ENCODE measurements around the gene CABP2. TPM values are rescaled to one million over a fixed set of nuclear protein-coding genes. Genes with fewer than 3 reads are reported as not detected.

Gene CABP2
- total and polyA plus RNA-seq, 2 donors from 2014 or later: not detected

DNA sequence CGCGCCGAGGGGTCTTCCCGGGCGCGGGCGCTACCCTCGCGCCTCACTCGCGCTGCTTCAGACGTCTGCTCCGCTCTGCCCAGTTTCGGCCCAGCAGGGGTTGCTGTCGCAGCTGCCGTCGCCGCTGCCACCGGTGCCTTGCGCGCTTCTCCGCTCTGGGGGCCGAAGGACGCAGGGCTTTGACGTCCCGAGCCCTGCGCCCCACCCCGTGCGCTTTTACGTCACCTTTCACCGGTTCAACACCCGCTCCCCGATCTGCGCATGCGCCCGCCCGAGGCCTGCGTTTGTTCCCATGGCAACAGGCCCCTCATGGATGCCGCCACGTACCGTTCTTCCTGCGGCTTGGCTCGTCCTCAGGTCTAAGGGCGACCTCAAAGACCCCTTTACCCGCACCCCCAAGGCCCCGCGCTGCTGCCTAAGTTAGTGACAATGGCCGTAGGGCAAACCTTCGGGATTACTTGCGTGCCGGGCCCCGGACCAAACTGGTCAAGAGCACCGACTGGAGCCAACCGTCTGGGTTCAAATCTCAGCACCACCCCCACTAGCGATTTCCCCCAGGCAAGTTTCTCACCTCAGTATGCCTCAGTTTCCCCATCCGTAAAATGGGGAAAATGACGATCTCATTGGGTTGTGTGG lies 14.6 kb downstream of the CABP2 start:
- Histone ChIP-seq H3K27me3 (ENCODE audit: control insufficient read depth, insufficient read depth, low read length) (no peaks in the 10 kb centered on the region), H3K4me3 (ENCODE audit: low read length in 3 of 3) (peak overlapping the region; percentile 71 to 86 (median 78)), H3K9ac (ENCODE audit: low read length in 3 of 3) (peak overlapping the region; percentile 32 to 87 (median 43)), H3K36me3 (ENCODE audit: control insufficient read depth in 2 of 3, insufficient read depth in 3 of 3, low read length in 3 of 3) (peaks cover 0 to 4% (median 2%) of the 10 kb centered on the region in 3 donors), H3K4me1 (ENCODE audit: control insufficient read depth in 2 of 3, insufficient read depth in 2 of 3, low read depth in 1 of 3, low read length in 3 of 3) (peaks cover 0 to 30% (median 19%) of the 10 kb centered on the region in 3 donors), H3K27ac (ENCODE audit: low read depth in 2 of 2, low read length in 2 of 2) (peak overlapping the region; percentile 99 to 100), H3K9me3 (ENCODE audit: control insufficient read depth in 2 of 3, insufficient read depth in 1 of 3, low read length in 3 of 3) (no peaks in the 10 kb centered on the region)
- intact Hi-C loops (cut with DNase I): no loop called here
- DNase-seq: peak; percentile 97 to 99 (median 98)
- TF ChIP-seq, protein P1, sequence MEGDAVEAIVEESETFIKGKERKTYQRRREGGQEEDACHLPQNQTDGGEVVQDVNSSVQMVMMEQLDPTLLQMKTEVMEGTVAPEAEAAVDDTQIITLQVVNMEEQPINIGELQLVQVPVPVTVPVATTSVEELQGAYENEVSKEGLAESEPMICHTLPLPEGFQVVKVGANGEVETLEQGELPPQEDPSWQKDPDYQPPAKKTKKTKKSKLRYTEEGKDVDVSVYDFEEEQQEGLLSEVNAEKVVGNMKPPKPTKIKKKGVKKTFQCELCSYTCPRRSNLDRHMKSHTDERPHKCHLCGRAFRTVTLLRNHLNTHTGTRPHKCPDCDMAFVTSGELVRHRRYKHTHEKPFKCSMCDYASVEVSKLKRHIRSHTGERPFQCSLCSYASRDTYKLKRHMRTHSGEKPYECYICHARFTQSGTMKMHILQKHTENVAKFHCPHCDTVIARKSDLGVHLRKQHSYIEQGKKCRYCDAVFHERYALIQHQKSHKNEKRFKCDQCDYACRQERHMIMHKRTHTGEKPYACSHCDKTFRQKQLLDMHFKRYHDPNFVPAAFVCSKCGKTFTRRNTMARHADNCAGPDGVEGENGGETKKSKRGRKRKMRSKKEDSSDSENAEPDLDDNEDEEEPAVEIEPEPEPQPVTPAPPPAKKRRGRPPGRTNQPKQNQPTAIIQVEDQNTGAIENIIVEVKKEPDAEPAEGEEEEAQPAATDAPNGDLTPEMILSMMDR (IDR thresholded peaks at IDR 0.05; ENCODE audit: borderline replicate concordance, extremely low read depth, insufficient read depth): no peak
- no peak for FAIRE-seq

- Histone ChIP-seq H3K36me3 (ENCODE audit: control insufficient read depth in 2 of 3, insufficient read depth in 3 of 3, low read length in 3 of 3) (peaks cover 0 to 4% (median 2%) of the 10 kb centered on the region in 3 donors), H3K9me3 (ENCODE audit: control insufficient read depth in 2 of 3, insufficient read depth in 1 of 3, low read length in 3 of 3) (no peaks in the 10 kb centered on the region), H3K27ac (ENCODE audit: low read depth in 2 of 2, low read length in 2 of 2) (peak within 1 kb of the TSS; percentile 99 to 100), H3K9ac (ENCODE audit: low read length in 3 of 3) (peak within 1 kb of the TSS; percentile 48 to 87 (median 81)), H3K4me3 (ENCODE audit: low read length in 3 of 3) (peak within 1 kb of the TSS; percentile 71 to 86 (median 78)), H3K27me3 (ENCODE audit: control insufficient read depth, insufficient read depth, low read length) (no peaks in the 10 kb centered on the region), H3K4me1 (ENCODE audit: control insufficient read depth in 2 of 3, insufficient read depth in 2 of 3, low read depth in 1 of 3, low read length in 3 of 3) (peaks cover 0 to 31% (median 21%) of the 10 kb centered on the region in 3 donors)
- DNase-seq (peak; percentile 99 to 100 (median 99)), FAIRE-seq (peak; percentile 70)
- intact Hi-C loops (cut with DNase I): no loop called here
- TF ChIP-seq, protein P1 (IDR thresholded peaks at IDR 0.05; ENCODE audit: borderline replicate concordance, extremely low read depth, insufficient read depth): no peak
These were observed 15.3 kb downstream of the CABP2 start, which contains the start of gene CDK2AP2 for GRCh38 chr11:67507864-67508485. TSS of gene CDK2AP2 (minus strand) at chr11:67508162. CDS start at chr11:67508082, 80 bp downstream.

DNA sequence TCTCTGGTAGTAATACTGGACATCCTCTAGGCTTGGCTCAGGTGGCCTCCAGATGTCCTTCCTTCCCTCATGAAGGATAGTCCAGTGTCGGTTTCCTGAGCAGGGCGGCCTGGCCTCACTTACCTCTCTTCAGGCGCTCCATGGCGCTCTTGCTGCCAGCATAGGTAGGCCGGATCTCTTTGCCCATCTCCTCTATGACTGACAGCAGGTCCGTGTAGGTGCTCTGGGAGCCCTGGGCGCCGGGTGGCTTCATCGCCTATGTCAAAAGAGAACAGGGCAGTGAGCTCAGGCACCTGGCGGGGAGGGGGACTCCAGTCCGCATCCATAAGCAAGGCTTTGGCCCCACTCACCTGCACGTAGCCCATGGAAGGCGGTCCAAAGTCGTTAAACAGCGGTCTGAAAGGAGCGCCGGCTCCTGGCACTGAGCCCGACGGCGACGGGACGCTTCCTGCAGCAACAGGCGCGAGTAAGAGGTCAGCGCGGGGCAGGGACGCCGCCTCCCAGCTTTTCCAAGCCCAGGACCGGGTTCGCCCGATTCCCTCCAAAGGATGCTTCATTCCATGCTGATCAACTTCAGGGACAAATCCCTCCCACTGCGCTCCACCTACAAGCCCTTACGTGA lies 15.9 kb downstream of the CABP2 start:
- Histone ChIP-seq H3K4me1 (ENCODE audit: control insufficient read depth in 2 of 3, insufficient read depth in 2 of 3, low read depth in 1 of 3, low read length in 3 of 3) (peaks cover 0 to 31% (median 21%) of the 10 kb centered on the region in 3 donors), H3K9me3 (ENCODE audit: control insufficient read depth in 2 of 3, insufficient read depth in 1 of 3, low read length in 3 of 3) (no peaks in the 10 kb centered on the region), H3K36me3 (ENCODE audit: control insufficient read depth in 2 of 3, insufficient read depth in 3 of 3, low read length in 3 of 3) (peaks cover 0 to 4% (median 2%) of the 10 kb centered on the region in 3 donors), H3K9ac (ENCODE audit: low read length in 3 of 3) (peak overlapping the region; percentile 48 to 87 (median 81)), H3K27me3 (ENCODE audit: control insufficient read depth, insufficient read depth, low read length) (no peaks in the 10 kb centered on the region), H3K27ac (ENCODE audit: low read depth in 2 of 2, low read length in 2 of 2) (peak overlapping the region; percentile 98 to 100), H3K4me3 (ENCODE audit: low read length in 3 of 3) (peak overlapping the region; percentile 71 to 86 (median 78))
- FAIRE-seq: no peak
- intact Hi-C loops (cut with DNase I): no loop called here
- TF ChIP-seq, protein P1 (IDR thresholded peaks at IDR 0.05; ENCODE audit: borderline replicate concordance, extremely low read depth, insufficient read depth): no peak
- peak in 1 of 5 donors; percentile 58 for DNase-seq

Measured in kidney (tissue), 14 donors.